Endothelial cell of umbilical vein (primary cell): Measurements from ENCODE around the gene C4orf33.

Experiments used
- EZH2 ChIP-seq: IDR thresholded peaks from 2 replicates; pipeline ENCODE4 v1.6.1; 2012; ENCODE audit warnings: borderline replicate concordance, low read depth, mild to moderate bottlenecking, moderate library complexity, low read length, inconsistent platforms; ENCODE audit not compliant: severe bottlenecking
- FOS ChIP-seq: IDR thresholded peaks from 2 replicates; pipeline ENCODE4 v1.6.1; 2011; ENCODE audit warnings: mild to moderate bottlenecking, low read length, moderate library complexity, borderline replicate concordance; ENCODE audit not compliant: insufficient read depth
- JUN ChIP-seq: IDR thresholded peaks from 2 replicates; pipeline ENCODE4 v1.6.1; 2011; ENCODE audit warnings: borderline replicate concordance, low read depth; ENCODE audit not compliant: insufficient read length, insufficient read depth
- MYC ChIP-seq: IDR thresholded peaks from one replicate; pipeline ENCODE4 v1.6.1; 2011; ENCODE audit warnings: mild to moderate bottlenecking, low read depth, low read length
- POLR2A ChIP-seq: IDR thresholded peaks from 2 replicates; pipeline ENCODE4 v1.6.1; 2012; ENCODE audit warnings: low read depth, mild to moderate bottlenecking, control low read depth, low read length
- POLR2AphosphoS5 ChIP-seq: IDR thresholded peaks from 2 replicates; pipeline ENCODE4 v1.6.1; 2012; ENCODE audit warnings: low read depth, mild to moderate bottlenecking, control low read depth, low read length, moderate library complexity; ENCODE audit not compliant: insufficient read depth
- TF ChIP-seq, protein P1 (sequence below), 2 donors: IDR thresholded peaks; 1 replicate in 1 of 2; 2 replicates in 1 of 2; pipeline ENCODE4 v1.5.1; 2011; ENCODE audit warnings: low read length in 2 of 2, mild to moderate bottlenecking in 2 of 2, moderate library complexity in 2 of 2, control low read depth in 1 of 2, inconsistent platforms in 1 of 2, low read depth in 1 of 2; ENCODE audit not compliant: insufficient read depth in 1 of 2; ENCODE audit errors: extremely low read depth in 1 of 2

- TF ChIP-seq, protein P1, sequence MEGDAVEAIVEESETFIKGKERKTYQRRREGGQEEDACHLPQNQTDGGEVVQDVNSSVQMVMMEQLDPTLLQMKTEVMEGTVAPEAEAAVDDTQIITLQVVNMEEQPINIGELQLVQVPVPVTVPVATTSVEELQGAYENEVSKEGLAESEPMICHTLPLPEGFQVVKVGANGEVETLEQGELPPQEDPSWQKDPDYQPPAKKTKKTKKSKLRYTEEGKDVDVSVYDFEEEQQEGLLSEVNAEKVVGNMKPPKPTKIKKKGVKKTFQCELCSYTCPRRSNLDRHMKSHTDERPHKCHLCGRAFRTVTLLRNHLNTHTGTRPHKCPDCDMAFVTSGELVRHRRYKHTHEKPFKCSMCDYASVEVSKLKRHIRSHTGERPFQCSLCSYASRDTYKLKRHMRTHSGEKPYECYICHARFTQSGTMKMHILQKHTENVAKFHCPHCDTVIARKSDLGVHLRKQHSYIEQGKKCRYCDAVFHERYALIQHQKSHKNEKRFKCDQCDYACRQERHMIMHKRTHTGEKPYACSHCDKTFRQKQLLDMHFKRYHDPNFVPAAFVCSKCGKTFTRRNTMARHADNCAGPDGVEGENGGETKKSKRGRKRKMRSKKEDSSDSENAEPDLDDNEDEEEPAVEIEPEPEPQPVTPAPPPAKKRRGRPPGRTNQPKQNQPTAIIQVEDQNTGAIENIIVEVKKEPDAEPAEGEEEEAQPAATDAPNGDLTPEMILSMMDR (IDR thresholded peaks at IDR 0.05; ENCODE audit: extremely low read depth in 1 of 2, insufficient read depth in 1 of 2, low read depth in 1 of 2, low read length in 2 of 2) = no peak
- no peak for TF ChIP-seq POLR2AphosphoS5
- no peak for TF ChIP-seq POLR2A
- TF ChIP-seq JUN = no peak
- TF ChIP-seq MYC = no peak
- no peak for TF ChIP-seq EZH2
- no peak for TF ChIP-seq FOS
Measured at GRCh38 chr4:129152350-129152749, 56.4 kb downstream of the C4orf33 start.
